Activated B cell treated with CpG ODN at 0.5 μM for 24 hours (primary cell): ENCODE results near the gene MAN1A2. TPM values are rescaled to one million over a fixed set of nuclear protein-coding genes. Genes with fewer than 3 reads are reported as not detected.
"Not testable (repeated sequence)": the region's sequence is repeated elsewhere in the genome, so short reads cannot be mapped to it uniquely, and the experiment has no call there.

Source experiments
- ATAC-seq: fragments of 200-7000 bp; cut with Tn5 transposase; one replicate; pipeline ENCODE4 v1.10.0; 2021; ENCODE audit warnings: low read depth, mild to moderate bottlenecking, moderate library complexity
- CTCF ChIA-PET: fragments of 350-600 bp; sonication (Branson Sonifier 250); formaldehyde crosslinking; loops from one replicate; lab custom pipeline; 2021; ENCODE audit warnings: antibody characterized with exemption; lab: Charles Lee
- POLR2A ChIA-PET: fragments of 350-600 bp; sonication (Branson Sonifier 250); formaldehyde crosslinking; loops from one replicate; lab custom pipeline; 2021; ENCODE audit warnings: antibody characterized with exemption; lab: Charles Lee
- DNase-seq: peaks from one replicate; pipeline ENCODE4 v3.0.0; 2022
- H3K27ac Mint-ChIP-seq: one replicate; pipeline ENCODE4 v1.8.0; 2020; ENCODE audit warnings: mixed read lengths
- H3K27me3 Mint-ChIP-seq: one replicate; pipeline ENCODE4 v1.8.0; 2021; ENCODE audit warnings: mixed read lengths
- H3K36me3 Mint-ChIP-seq: one replicate; pipeline ENCODE4 v1.8.0; 2021; ENCODE audit warnings: low read depth, mixed read lengths
- H3K4me1 Mint-ChIP-seq: one replicate; pipeline ENCODE4 v1.8.0; 2021; ENCODE audit warnings: mixed read lengths
- H3K4me3 Mint-ChIP-seq: one replicate; pipeline ENCODE4 v1.8.0; 2020; ENCODE audit warnings: mild to moderate bottlenecking, mixed read lengths
- H3K9me3 Mint-ChIP-seq: one replicate; pipeline ENCODE4 v1.8.0; 2020; ENCODE audit warnings: mixed read lengths
- intact Hi-C: fragments of 100-400 bp; cut with micrococcal nuclease; formaldehyde crosslinking; loops from one replicate; pipeline ENCODE4 v1.15.1; 2024
- total RNA-seq: library from RNA; stranded (reverse); gene quantifications from 2 replicates; pipeline ENCODE4 v1.2.3, GENCODE V29; 2022
- TF ChIP-seq, protein P1 (sequence below): fragments of 200-600 bp; IDR thresholded peaks from one replicate; pipeline ENCODE4 v1.8.0; 2022; ENCODE audit warnings: antibody characterized with exemption, mild to moderate bottlenecking

Gene MAN1A2
- total RNA-seq, 1 donor from 2014 or later = 46.0 TPM

- no peak overlapping the region for H3K4me3 Mint-ChIP-seq
- H3K4me1 Mint-ChIP-seq = peaks cover 2% of the 10 kb centered on the region
- TF ChIP-seq, protein P1, sequence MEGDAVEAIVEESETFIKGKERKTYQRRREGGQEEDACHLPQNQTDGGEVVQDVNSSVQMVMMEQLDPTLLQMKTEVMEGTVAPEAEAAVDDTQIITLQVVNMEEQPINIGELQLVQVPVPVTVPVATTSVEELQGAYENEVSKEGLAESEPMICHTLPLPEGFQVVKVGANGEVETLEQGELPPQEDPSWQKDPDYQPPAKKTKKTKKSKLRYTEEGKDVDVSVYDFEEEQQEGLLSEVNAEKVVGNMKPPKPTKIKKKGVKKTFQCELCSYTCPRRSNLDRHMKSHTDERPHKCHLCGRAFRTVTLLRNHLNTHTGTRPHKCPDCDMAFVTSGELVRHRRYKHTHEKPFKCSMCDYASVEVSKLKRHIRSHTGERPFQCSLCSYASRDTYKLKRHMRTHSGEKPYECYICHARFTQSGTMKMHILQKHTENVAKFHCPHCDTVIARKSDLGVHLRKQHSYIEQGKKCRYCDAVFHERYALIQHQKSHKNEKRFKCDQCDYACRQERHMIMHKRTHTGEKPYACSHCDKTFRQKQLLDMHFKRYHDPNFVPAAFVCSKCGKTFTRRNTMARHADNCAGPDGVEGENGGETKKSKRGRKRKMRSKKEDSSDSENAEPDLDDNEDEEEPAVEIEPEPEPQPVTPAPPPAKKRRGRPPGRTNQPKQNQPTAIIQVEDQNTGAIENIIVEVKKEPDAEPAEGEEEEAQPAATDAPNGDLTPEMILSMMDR = no peak
- peaks cover 4% of the 10 kb centered on the region for H3K9me3 Mint-ChIP-seq
- ChIA-PET CTCF (no interaction called here), POLR2A (no interaction called here)
- DNase-seq (no peak), ATAC-seq (no peak)
- intact Hi-C loops = no loop called here
- no peaks in the 10 kb centered on the region for H3K36me3 Mint-ChIP-seq
- H3K27me3 Mint-ChIP-seq = no peaks in the 10 kb centered on the region
- no peak overlapping the region for H3K27ac Mint-ChIP-seq
Observed at GRCh38 chr1:117556976-117557375, 189.7 kb downstream of the MAN1A2 start.

DNA sequence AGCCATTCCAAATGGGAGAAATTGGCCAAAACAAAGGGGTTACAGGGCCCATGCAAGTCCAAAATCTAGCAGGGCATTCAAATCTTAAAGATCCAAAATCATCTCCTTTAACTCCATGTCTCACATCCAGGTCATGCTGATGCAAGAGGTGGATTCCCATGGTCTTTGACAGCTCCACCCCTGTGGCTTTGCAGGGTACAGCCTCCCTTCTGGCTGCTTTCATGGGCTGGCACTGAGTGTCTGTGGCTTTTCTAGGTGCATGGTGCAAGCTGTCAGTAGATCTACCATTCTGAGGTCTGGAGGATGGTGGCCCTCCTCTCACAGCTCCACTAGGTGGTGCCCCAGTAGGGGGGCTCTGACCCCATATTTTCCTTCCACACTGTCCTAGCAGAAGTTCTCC is 191.2 kb downstream of the MAN1A2 start:
- POLR2A ChIA-PET, CTCF ChIA-PET, ATAC-seq, H3K4me3 Mint-ChIP-seq, DNase-seq, H3K4me1 Mint-ChIP-seq, H3K27me3 Mint-ChIP-seq, intact Hi-C loops, H3K9me3 Mint-ChIP-seq, H3K27ac Mint-ChIP-seq, H3K36me3 Mint-ChIP-seq: not testable (repeated sequence)

DNA sequence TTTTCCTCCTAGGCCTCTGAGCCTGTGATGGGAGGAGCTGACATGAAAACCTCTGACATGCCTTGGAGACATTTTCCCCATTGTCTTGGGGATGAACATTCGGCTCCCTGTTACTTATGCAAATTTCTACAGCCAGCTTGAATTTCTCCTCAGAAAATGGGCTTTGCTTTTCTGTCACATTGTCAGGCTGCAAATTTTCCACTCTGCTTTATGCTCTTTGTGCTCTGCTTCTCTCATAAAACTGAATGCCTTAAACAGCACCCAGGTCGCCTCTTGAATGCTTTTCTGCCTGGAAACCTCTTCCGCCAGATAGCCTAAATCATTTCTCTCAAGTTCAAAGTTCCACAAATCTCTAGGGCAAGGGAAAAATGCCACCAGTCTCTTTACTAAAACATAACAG is 191.9 kb downstream of the MAN1A2 start:
- Mint-ChIP-seq H3K9me3 (peaks cover 4% of the 10 kb centered on the region), H3K4me1 (peaks cover 2% of the 10 kb centered on the region), H3K27ac (no peak overlapping the region), H3K4me3 (no peak overlapping the region), H3K36me3 (no peaks in the 10 kb centered on the region), H3K27me3 (no peaks in the 10 kb centered on the region)
- intact Hi-C loops = no loop called here
- no peak for DNase-seq
- POLR2A ChIA-PET = no interaction called here
- CTCF ChIA-PET = no interaction called here
- no peak for ATAC-seq
- TF ChIP-seq, protein P1 = no peak

- no peak overlapping the region for H3K4me3 Mint-ChIP-seq
- CTCF ChIA-PET = no interaction called here
- TF ChIP-seq, protein P1 = no peak
- peaks cover 4% of the 10 kb centered on the region for H3K9me3 Mint-ChIP-seq
- H3K4me1 Mint-ChIP-seq = peaks cover 6% of the 10 kb centered on the region
- ATAC-seq (no peak), DNase-seq (no peak)
- intact Hi-C loops = no loop called here
- no peaks in the 10 kb centered on the region for H3K27me3 Mint-ChIP-seq
- POLR2A ChIA-PET = no interaction called here
- no peak overlapping the region for H3K27ac Mint-ChIP-seq
- H3K36me3 Mint-ChIP-seq = no peaks in the 10 kb centered on the region
Observed at GRCh38 chr1:117559985-117560384, 192.7 kb downstream of the MAN1A2 start.

- TF ChIP-seq, protein P1 = no peak
- no peak overlapping the region for H3K27ac Mint-ChIP-seq
Observed at GRCh38 chr1:117561071-117561470, 193.8 kb downstream of the MAN1A2 start.

DNA sequence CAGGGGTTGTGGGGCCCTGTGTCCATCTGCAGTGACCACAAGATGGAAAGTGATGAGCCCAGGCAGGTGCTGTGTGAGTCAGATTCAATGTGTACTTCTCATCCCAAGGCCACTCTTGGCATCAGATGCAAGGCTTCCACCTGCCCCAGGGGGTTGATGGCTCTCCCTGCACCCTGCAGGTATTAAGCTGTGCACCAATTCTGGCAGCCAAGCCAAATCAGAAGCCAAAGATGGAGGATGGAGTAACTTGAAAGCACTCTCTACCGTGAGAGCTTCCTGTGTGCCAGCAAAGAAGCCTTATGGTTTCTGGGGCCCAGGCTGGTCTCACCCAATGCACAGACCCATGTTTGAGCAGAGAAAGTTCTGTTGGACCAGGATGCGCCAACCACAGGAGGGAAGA is 194.3 kb downstream of the MAN1A2 start:
- Mint-ChIP-seq H3K4me1 (peaks cover 6% of the 10 kb centered on the region), H3K4me3 (no peak overlapping the region), H3K9me3 (peaks cover 4% of the 10 kb centered on the region), H3K27ac (no peak overlapping the region), H3K36me3 (no peaks in the 10 kb centered on the region), H3K27me3 (no peaks in the 10 kb centered on the region)
- intact Hi-C loops = no loop called here
- TF ChIP-seq, protein P1 = no peak
- POLR2A ChIA-PET = no interaction called here
- CTCF ChIA-PET = no interaction called here
- DNase-seq (no peak), ATAC-seq (no peak)

More at GRCh38 chr1:117561071-117561470, 193.8 kb downstream of the MAN1A2 start:
- no peaks in the 10 kb centered on the region for H3K27me3 Mint-ChIP-seq
- H3K4me3 Mint-ChIP-seq = no peak overlapping the region
- intact Hi-C loops = no loop called here
- H3K9me3 Mint-ChIP-seq = peaks cover 4% of the 10 kb centered on the region
- ChIA-PET CTCF (no interaction called here), POLR2A (no interaction called here)
- DNase-seq = no peak
- H3K36me3 Mint-ChIP-seq = no peaks in the 10 kb centered on the region
- ATAC-seq = no peak
- peaks cover 6% of the 10 kb centered on the region for H3K4me1 Mint-ChIP-seq
